ENCODE results near the gene TUBA4A.

Gene TUBA4A

DNA sequence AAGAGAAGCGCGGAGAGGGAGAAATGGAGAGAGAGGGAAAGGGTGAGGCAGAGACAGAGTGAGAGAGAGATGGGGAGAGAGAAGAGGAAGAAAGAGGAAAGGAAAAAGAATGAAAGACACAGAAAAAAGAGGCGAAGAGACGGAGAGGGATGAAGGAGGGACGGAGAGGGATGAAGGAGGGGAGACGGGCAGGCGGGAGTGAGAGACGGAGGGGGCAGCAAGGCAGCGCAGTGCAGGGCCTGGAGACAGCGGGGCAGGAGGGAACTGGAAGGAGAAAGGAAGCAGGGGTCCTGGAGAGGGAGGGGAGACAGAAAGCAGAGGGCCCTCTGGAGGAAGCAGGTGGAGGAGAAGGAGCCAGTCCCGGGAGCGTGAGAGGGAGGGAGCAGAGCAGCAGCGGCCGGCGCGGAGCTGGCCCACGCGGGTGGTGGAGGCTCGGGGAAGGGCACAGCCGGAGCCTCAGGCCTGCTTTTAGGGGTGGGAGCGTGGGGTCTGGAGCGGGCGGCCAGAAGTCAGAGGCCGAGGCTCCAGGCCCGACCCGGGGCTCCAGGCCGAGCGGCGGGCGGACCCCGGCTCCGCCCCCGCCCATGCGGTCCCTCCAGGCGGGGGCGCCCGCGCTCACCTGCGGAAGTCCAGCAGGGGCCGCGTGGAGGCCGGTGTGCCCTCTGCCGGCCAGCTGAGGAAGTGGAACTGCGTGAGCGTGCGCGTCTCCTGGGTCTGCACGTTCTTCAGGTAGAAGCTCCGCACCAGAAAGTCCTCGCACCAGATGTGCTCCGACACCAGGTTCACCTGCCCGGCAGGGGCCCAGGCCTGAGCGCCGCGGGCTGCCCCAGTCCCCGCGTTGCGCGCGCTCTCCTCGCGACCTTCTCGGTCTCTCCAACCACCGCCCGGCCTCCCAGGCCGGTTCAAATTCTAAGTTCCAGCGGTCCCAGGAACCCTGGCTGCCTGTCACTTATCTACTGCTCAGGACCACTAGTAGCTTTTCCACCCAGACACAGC lies 40.9 kb upstream of the TUBA4A start:
- Histone ChIP-seq H3K4me3 (ENCODE audit: insufficient read depth, low read depth, low read length, poor library complexity, severe bottlenecking) (peak overlapping the region; percentile 61), H3K4me1 (ENCODE audit: control insufficient read depth, insufficient read depth, low read length, poor library complexity, severe bottlenecking) (peaks cover 4% of the 10 kb centered on the region), H3K27ac (ENCODE audit: insufficient read depth, low read length, poor library complexity, severe bottlenecking) (peak overlapping the region; percentile 65), H3K9me3 (ENCODE audit: control insufficient read depth, low read length) (no peaks in the 10 kb centered on the region), H3K27me3 (replicated peaks; ENCODE audit: control insufficient read depth, insufficient read depth, low read length, poor library complexity, severe bottlenecking) (no peaks in the 10 kb centered on the region), H3K36me3 (ENCODE audit: control insufficient read depth, insufficient read depth, low read length) (no peaks in the 10 kb centered on the region)
- peak; percentile 78 to 82 (median 79) for DNase-seq

DNA sequence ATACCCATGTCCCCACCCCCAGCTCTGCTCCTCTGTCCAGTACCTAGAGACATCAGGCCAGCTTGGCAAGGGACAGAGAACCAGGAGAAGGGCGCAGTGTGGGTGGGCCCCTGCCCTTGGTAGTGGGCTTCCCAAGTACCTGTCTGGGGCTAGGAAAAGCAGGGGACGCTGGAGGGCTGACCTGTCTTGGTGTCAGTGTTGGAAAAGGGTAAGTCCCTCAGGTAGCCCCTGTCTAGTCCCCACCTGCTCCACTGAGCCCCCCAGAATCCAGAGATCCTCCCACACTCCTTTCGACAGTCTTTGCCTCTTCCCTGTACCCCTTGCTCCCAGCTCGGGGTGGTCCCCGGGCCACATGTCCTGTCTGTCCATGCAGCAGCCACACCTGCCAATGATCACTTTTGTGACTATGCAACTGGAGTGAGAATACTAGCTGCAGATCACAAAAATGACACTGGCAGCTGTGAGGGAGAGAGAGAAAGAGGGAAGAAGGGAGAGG lies 40.1 kb upstream of the TUBA4A start:
- Histone ChIP-seq H3K36me3 (ENCODE audit: control insufficient read depth, insufficient read depth, low read length) (no peaks in the 10 kb centered on the region), H3K27me3 (replicated peaks; ENCODE audit: control insufficient read depth, insufficient read depth, low read length, poor library complexity, severe bottlenecking) (no peaks in the 10 kb centered on the region), H3K4me3 (ENCODE audit: insufficient read depth, low read depth, low read length, poor library complexity, severe bottlenecking) (no peak overlapping the region), H3K4me1 (ENCODE audit: control insufficient read depth, insufficient read depth, low read length, poor library complexity, severe bottlenecking) (peaks cover 4% of the 10 kb centered on the region), H3K27ac (ENCODE audit: insufficient read depth, low read length, poor library complexity, severe bottlenecking) (no peak overlapping the region), H3K9me3 (ENCODE audit: control insufficient read depth, low read length) (no peaks in the 10 kb centered on the region)
- no peak for DNase-seq

DNA sequence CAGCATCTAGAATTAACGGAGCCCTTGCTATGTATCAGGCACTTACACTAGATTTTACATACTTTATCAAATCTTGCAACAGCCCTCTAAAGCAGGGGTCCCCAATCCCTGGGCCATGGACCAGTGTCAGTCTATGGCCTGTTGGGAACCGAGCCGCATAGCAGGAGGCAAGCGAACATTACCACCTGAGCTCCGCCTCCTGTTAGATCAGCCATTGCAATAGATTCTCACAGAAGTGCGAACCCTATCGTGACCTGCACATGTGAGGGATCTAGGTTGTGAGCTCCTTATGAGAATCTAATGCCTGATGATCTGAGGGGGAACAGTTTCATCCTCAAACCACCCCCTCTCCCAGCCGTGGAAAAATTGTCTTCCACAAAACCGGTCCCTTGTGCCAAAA lies 38.9 kb upstream of the TUBA4A start:
- Histone ChIP-seq H3K27ac (ENCODE audit: insufficient read depth, low read length, poor library complexity, severe bottlenecking) (no peak overlapping the region), H3K4me3 (ENCODE audit: insufficient read depth, low read depth, low read length, poor library complexity, severe bottlenecking) (no peak overlapping the region), H3K4me1 (ENCODE audit: control insufficient read depth, insufficient read depth, low read length, poor library complexity, severe bottlenecking) (peaks cover 4% of the 10 kb centered on the region), H3K9me3 (ENCODE audit: control insufficient read depth, low read length) (no peaks in the 10 kb centered on the region), H3K27me3 (replicated peaks; ENCODE audit: control insufficient read depth, insufficient read depth, low read length, poor library complexity, severe bottlenecking) (no peaks in the 10 kb centered on the region), H3K36me3 (ENCODE audit: control insufficient read depth, insufficient read depth, low read length) (no peaks in the 10 kb centered on the region)
- DNase-seq: no peak

DNA sequence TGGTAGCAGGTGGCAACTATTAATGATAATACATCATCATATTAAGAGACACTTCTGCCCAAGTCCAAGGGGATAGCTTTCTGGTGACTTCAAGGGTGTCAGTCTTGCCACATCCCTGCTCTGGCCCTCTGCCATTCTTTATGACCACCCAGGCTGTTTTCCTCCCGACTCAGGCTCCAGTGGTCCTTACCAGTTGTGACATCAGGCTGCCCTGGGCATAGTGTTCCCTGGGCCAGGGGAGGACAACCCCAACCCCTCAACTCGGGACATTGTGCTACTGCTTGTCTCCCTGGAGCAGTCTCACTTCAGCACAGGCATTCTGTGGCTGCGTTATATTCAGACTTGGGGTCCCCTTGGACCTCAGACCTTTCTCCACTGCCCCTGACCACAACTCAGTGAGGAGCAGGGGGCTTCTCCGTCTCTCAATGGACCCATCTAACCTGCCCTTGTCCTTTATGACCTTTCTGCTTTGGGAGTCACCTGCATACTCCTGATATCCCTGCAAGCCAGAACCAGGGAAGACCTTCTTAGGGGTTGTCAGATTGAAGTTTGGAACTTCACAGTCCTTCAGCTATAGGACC lies 38.3 kb upstream of the TUBA4A start:
- Histone ChIP-seq H3K9me3 (ENCODE audit: control insufficient read depth, low read length) (no peaks in the 10 kb centered on the region), H3K4me1 (ENCODE audit: control insufficient read depth, insufficient read depth, low read length, poor library complexity, severe bottlenecking) (peaks cover 4% of the 10 kb centered on the region), H3K27me3 (replicated peaks; ENCODE audit: control insufficient read depth, insufficient read depth, low read length, poor library complexity, severe bottlenecking) (no peaks in the 10 kb centered on the region), H3K36me3 (ENCODE audit: control insufficient read depth, insufficient read depth, low read length) (no peaks in the 10 kb centered on the region), H3K27ac (ENCODE audit: insufficient read depth, low read length, poor library complexity, severe bottlenecking) (no peak overlapping the region), H3K4me3 (ENCODE audit: insufficient read depth, low read depth, low read length, poor library complexity, severe bottlenecking) (no peak overlapping the region)
- no peak for DNase-seq

DNA sequence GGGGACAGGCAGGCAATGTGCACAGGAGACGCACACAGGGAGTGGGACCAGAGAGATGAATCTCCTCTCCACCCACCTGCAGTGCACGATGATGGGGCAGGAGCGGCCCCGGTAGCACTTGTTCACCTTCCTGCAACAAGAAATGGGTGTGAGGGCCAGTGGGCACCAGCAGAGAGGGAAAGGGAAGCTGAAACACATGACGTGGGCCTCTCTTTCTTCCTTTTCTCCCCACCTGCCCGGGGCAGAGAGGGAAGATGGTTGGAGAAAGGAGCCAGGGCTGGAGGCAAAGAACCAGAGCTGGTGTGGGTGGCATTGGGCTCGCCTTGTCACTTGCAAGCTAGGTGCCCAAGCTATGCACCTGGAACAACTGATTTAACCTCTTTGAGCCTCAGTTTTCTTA lies 37.7 kb upstream of the TUBA4A start:
- Histone ChIP-seq H3K4me3 (ENCODE audit: insufficient read depth, low read depth, low read length, poor library complexity, severe bottlenecking) (no peak overlapping the region), H3K27ac (ENCODE audit: insufficient read depth, low read length, poor library complexity, severe bottlenecking) (no peak overlapping the region), H3K9me3 (ENCODE audit: control insufficient read depth, low read length) (no peaks in the 10 kb centered on the region), H3K36me3 (ENCODE audit: control insufficient read depth, insufficient read depth, low read length) (peaks cover 5% of the 10 kb centered on the region), H3K27me3 (replicated peaks; ENCODE audit: control insufficient read depth, insufficient read depth, low read length, poor library complexity, severe bottlenecking) (no peaks in the 10 kb centered on the region), H3K4me1 (ENCODE audit: control insufficient read depth, insufficient read depth, low read length, poor library complexity, severe bottlenecking) (peaks cover 4% of the 10 kb centered on the region)
- no peak for DNase-seq

GRCh38 chr2:219290381-219291171 lies 36.9 kb upstream of the TUBA4A start:
- peaks cover 4% of the 10 kb centered on the region for H3K4me1 ChIP-seq (ENCODE audit: control insufficient read depth, insufficient read depth, low read length, poor library complexity, severe bottlenecking)

GRCh38 chr2:219289537-219290361 lies 36.0 kb upstream of the TUBA4A start:
- Histone ChIP-seq H3K9me3 (ENCODE audit: control insufficient read depth, low read length) (no peaks in the 10 kb centered on the region), H3K4me1 (ENCODE audit: control insufficient read depth, insufficient read depth, low read length, poor library complexity, severe bottlenecking) (no peaks in the 10 kb centered on the region), H3K27me3 (replicated peaks; ENCODE audit: control insufficient read depth, insufficient read depth, low read length, poor library complexity, severe bottlenecking) (no peaks in the 10 kb centered on the region), H3K27ac (ENCODE audit: insufficient read depth, low read length, poor library complexity, severe bottlenecking) (no peak overlapping the region), H3K4me3 (ENCODE audit: insufficient read depth, low read depth, low read length, poor library complexity, severe bottlenecking) (no peak overlapping the region), H3K36me3 (ENCODE audit: control insufficient read depth, insufficient read depth, low read length) (peaks cover 18% of the 10 kb centered on the region)
- DNase-seq: no peak

More at GRCh38 chr2:219290381-219291171, 36.9 kb upstream of the TUBA4A start:
- H3K27ac ChIP-seq (ENCODE audit: insufficient read depth, low read length, poor library complexity, severe bottlenecking): no peak overlapping the region
- no peak for DNase-seq
- no peaks in the 10 kb centered on the region for H3K9me3 ChIP-seq (ENCODE audit: control insufficient read depth, low read length)
- H3K4me3 ChIP-seq (ENCODE audit: insufficient read depth, low read depth, low read length, poor library complexity, severe bottlenecking): no peak overlapping the region
- H3K27me3 ChIP-seq (replicated peaks; ENCODE audit: control insufficient read depth, insufficient read depth, low read length, poor library complexity, severe bottlenecking): no peaks in the 10 kb centered on the region
- peaks cover 9% of the 10 kb centered on the region for H3K36me3 ChIP-seq (ENCODE audit: control insufficient read depth, insufficient read depth, low read length)

DNA sequence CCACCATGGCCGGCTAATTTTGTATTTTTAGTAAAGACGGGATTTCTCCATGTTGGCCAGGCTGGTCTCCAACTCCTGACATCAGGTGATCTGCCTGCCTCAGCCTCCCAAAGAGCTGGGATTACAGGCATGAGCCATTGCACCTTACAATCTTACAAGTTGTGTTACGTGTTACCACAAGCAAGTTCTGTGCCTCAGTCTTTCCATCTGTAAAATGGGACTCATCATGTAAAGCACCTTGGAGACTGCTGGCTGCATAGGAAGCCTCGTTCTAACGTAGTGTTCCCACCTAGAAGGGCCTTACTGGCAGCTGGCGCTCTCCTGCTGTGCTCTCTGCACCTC lies 35.4 kb upstream of the TUBA4A start:
- H3K27me3 ChIP-seq (replicated peaks; ENCODE audit: control insufficient read depth, insufficient read depth, low read length, poor library complexity, severe bottlenecking): no peaks in the 10 kb centered on the region
- H3K4me3 ChIP-seq (ENCODE audit: insufficient read depth, low read depth, low read length, poor library complexity, severe bottlenecking): no peak overlapping the region
- no peak overlapping the region for H3K27ac ChIP-seq (ENCODE audit: insufficient read depth, low read length, poor library complexity, severe bottlenecking)
- DNase-seq: no peak
- no peaks in the 10 kb centered on the region for H3K9me3 ChIP-seq (ENCODE audit: control insufficient read depth, low read length)
- peaks cover 23% of the 10 kb centered on the region for H3K36me3 ChIP-seq (ENCODE audit: control insufficient read depth, insufficient read depth, low read length)
- H3K4me1 ChIP-seq (ENCODE audit: control insufficient read depth, insufficient read depth, low read length, poor library complexity, severe bottlenecking): no peaks in the 10 kb centered on the region

DNA sequence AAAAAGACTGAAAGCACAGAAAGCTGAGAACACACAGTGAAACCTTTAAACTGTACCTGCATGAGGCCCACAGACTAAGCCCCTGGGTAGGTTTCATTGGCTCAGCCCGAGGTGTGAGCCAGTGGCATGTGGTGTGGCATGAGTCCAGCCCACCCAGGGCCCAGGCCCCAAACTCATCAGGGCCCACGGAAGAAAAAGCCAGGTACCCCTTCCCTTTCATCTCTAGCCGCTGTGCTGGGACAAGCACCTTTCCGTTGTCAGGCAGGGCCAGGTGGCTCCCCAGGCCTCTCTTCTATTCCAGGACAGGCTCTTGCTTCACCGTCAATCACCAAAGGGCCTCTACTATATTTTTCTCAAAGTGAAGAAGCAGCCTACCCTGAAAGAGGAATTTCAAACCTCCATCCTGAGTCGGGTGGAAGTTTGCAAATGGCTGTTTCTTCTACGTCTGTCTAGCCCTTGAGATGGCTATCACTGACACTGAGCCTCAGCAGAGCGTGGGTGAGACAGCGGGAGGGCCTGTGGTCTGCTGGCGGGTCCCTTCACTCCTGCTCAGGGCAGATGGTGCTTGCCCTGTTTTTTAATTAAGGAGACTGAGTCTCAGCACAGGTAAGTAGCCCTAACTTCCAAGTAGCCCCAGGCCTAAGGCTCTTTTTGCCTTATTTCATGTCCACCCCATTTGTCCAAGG lies 34.0 kb upstream of the TUBA4A start:
- Histone ChIP-seq H3K4me1 (ENCODE audit: control insufficient read depth, insufficient read depth, low read length, poor library complexity, severe bottlenecking) (no peaks in the 10 kb centered on the region), H3K27me3 (replicated peaks; ENCODE audit: control insufficient read depth, insufficient read depth, low read length, poor library complexity, severe bottlenecking) (no peaks in the 10 kb centered on the region), H3K36me3 (ENCODE audit: control insufficient read depth, insufficient read depth, low read length) (peaks cover 38% of the 10 kb centered on the region), H3K27ac (ENCODE audit: insufficient read depth, low read length, poor library complexity, severe bottlenecking) (no peak overlapping the region), H3K4me3 (ENCODE audit: insufficient read depth, low read depth, low read length, poor library complexity, severe bottlenecking) (no peak overlapping the region), H3K9me3 (ENCODE audit: control insufficient read depth, low read length) (no peaks in the 10 kb centered on the region)
- DNase-seq: no peak
